ENCODE measurements around the gene BPIFA1. TPM values are rescaled to one million over a fixed set of nuclear protein-coding genes. Genes with fewer than 3 reads are reported as not detected.

Gene BPIFA1
- not detected for total RNA-seq

DNA sequence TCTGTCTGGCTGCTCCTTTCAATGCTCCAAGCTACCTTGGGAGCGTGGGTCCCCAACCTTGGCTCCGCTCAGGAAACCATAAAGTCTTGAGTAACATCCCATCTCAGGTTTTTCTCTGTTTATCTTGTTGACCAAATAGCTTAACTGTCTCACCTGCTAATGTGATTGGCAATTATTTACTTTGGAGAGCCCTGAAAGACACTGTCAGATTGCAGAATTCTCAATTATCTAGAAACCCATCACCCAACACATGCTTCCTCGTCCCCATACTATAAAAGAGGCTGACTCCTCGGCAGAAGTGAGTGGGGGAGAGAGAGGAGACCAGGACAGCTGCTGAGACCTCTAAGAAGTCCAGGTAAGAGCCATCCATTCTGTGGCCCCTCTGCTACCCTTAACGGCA lies at the start of gene BPIFA1:
Gene BPIFA1 (plus strand): TSS at position 301 of the 400 bp plus-strand sequence. CDS start 1,716 bp downstream, outside the sequence.
- no peaks in the 10 kb centered on the region for H3K4me1 ChIP-seq
- no peak within 1 kb of the TSS for H3K4me3 ChIP-seq
- H3K27ac ChIP-seq = no peak within 1 kb of the TSS
- peaks cover 46% of the 10 kb centered on the region for H3K27me3 ChIP-seq
- 69% methylated on average over 5 of the region's 5 CpGs for whole genome bisulfite sequencing
- H3K36me3 ChIP-seq = no peaks in the 10 kb centered on the region
- no peak for DNase-seq (ENCODE audit: low spot score in 2 of 2)
- no peaks in the 10 kb centered on the region for H3K9me3 ChIP-seq
- TF ChIP-seq EP300 (IDR thresholded peaks at IDR 0.05) = no peak
- TF ChIP-seq, protein P1, sequence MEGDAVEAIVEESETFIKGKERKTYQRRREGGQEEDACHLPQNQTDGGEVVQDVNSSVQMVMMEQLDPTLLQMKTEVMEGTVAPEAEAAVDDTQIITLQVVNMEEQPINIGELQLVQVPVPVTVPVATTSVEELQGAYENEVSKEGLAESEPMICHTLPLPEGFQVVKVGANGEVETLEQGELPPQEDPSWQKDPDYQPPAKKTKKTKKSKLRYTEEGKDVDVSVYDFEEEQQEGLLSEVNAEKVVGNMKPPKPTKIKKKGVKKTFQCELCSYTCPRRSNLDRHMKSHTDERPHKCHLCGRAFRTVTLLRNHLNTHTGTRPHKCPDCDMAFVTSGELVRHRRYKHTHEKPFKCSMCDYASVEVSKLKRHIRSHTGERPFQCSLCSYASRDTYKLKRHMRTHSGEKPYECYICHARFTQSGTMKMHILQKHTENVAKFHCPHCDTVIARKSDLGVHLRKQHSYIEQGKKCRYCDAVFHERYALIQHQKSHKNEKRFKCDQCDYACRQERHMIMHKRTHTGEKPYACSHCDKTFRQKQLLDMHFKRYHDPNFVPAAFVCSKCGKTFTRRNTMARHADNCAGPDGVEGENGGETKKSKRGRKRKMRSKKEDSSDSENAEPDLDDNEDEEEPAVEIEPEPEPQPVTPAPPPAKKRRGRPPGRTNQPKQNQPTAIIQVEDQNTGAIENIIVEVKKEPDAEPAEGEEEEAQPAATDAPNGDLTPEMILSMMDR (IDR thresholded peaks at IDR 0.05) = no peak
- no peak for TF ChIP-seq POLR2A (IDR thresholded peaks at IDR 0.05)
- no peak for TF ChIP-seq POLR2AphosphoS5 (IDR thresholded peaks at IDR 0.05)

DNA sequence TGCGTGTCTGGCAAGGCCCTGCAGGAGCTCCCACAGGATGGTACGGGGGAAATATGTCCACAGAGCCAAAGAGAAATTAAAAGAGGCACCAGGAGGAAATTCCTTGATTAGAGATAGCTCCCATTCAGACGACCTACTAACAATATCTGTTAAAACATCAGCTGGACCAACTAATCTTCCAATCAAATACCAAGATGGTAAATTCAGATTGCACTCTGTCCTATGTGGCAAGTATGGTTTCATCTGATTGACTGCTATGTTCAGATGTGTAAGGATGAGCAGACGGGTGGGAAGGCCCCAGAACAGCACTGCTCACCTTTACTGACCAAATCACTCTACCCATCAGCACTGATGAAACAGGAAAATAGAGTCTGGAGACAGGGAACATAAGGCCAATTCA lies 48.3 kb upstream of the BPIFA1 start:
- no peak overlapping the region for H3K27ac ChIP-seq
- H3K4me1 ChIP-seq = no peaks in the 10 kb centered on the region
- TF ChIP-seq, protein P1 (IDR thresholded peaks at IDR 0.05) = no peak
- no peak for TF ChIP-seq POLR2AphosphoS5 (IDR thresholded peaks at IDR 0.05)
- H3K4me3 ChIP-seq = no peak overlapping the region
- no peaks in the 10 kb centered on the region for H3K36me3 ChIP-seq
- no peak for DNase-seq (ENCODE audit: low spot score in 2 of 2)
- WGBS = 80% methylated on average over 3 of the region's 4 CpGs
- H3K27me3 ChIP-seq = peaks cover 7% of the 10 kb centered on the region
- no peaks in the 10 kb centered on the region for H3K9me3 ChIP-seq

DNA sequence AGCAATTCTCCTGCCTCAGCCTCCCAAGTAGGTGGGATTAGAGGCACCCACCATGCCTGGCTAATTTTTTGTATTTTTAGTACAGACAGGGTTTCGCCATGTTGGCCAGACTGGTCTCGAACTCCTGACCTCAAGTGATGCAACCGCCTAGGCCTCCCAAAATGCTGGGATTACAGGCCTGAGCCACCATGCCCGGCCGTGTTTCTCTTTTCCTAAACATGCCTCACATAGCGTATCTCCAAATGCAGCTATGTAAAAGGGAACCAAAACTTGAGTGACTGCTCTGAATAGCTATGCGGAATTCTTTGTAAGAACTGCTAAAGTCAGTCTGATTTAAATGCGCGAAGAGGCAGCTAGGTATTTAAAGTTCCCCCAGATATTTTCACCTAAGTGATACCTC lies 47.4 kb upstream of the BPIFA1 start:
- Histone ChIP-seq H3K27ac (no peak overlapping the region), H3K36me3 (no peaks in the 10 kb centered on the region), H3K9me3 (no peaks in the 10 kb centered on the region), H3K4me1 (no peaks in the 10 kb centered on the region), H3K27me3 (peaks cover 7% of the 10 kb centered on the region), H3K4me3 (no peak overlapping the region)
- no peak for DNase-seq (ENCODE audit: low spot score in 2 of 2)
- 88% methylated on average over 9 of the region's 9 CpGs for WGBS
- TF ChIP-seq EP300 (IDR thresholded peaks at IDR 0.05) (no peak), POLR2AphosphoS5 (IDR thresholded peaks at IDR 0.05) (no peak), POLR2A (IDR thresholded peaks at IDR 0.05) (no peak)
- TF ChIP-seq, protein P1 (IDR thresholded peaks at IDR 0.05) = no peak

DNA sequence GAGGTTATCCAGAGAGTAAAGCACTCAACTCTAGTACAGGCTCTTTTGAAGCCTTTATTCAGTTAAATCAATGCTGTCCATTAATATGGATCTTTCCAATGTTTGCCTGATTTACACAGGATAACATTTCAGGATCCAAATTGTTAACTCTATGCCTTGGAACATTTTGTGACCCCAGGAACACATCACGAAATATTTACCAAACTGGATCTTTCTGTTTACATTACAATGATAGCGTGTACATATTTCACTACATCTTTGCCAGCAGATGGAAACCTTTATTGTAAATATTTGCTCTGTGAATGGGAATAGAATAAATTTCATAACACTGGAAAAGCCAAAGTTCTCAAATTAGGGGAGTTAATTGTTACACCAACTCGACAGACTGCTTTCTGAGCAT lies 44.3 kb upstream of the BPIFA1 start:
- no peak overlapping the region for H3K27ac ChIP-seq
- no peaks in the 10 kb centered on the region for H3K4me1 ChIP-seq
- DNase-seq (ENCODE audit: low spot score in 2 of 2) = no peak
- TF ChIP-seq EP300 (IDR thresholded peaks at IDR 0.05) = no peak
- TF ChIP-seq POLR2A (IDR thresholded peaks at IDR 0.05) = no peak
- TF ChIP-seq, protein P1 (IDR thresholded peaks at IDR 0.05) = no peak
- TF ChIP-seq POLR2AphosphoS5 (IDR thresholded peaks at IDR 0.05) = no peak
- H3K36me3 ChIP-seq = no peaks in the 10 kb centered on the region
- WGBS = 51% methylated on average over 3 of the region's 3 CpGs
- peaks cover 7% of the 10 kb centered on the region for H3K27me3 ChIP-seq
- H3K4me3 ChIP-seq = no peak overlapping the region
- no peaks in the 10 kb centered on the region for H3K9me3 ChIP-seq

DNA sequence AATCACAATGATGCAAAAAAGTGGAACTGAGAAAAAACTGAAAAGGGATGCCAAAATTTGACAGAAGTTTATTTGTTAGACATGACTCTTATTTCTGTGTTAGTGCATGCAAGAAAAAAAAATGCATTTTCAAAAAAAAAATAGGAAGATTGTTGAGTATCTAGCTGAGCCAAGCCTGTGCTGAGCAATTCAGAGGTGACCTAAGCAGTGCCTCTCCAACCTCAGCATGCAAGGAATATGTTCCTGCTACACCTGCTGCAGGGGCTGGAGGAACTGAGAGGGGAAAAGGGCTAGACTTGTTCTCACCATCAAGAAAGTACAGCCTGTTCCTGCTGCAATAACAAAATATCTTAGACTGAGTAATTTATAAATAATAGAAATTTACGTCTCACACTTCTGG lies 43.8 kb upstream of the BPIFA1 start:
- no peak for TF ChIP-seq POLR2A (IDR thresholded peaks at IDR 0.05)
- no peaks in the 10 kb centered on the region for H3K4me1 ChIP-seq
- peaks cover 10% of the 10 kb centered on the region for H3K27me3 ChIP-seq
- no peak for DNase-seq (ENCODE audit: low spot score in 2 of 2)
- 94% methylated on average over 1 of the region's 1 CpG for WGBS
- H3K9me3 ChIP-seq = no peaks in the 10 kb centered on the region
- H3K4me3 ChIP-seq = no peak overlapping the region
- no peaks in the 10 kb centered on the region for H3K36me3 ChIP-seq
- no peak overlapping the region for H3K27ac ChIP-seq

DNA sequence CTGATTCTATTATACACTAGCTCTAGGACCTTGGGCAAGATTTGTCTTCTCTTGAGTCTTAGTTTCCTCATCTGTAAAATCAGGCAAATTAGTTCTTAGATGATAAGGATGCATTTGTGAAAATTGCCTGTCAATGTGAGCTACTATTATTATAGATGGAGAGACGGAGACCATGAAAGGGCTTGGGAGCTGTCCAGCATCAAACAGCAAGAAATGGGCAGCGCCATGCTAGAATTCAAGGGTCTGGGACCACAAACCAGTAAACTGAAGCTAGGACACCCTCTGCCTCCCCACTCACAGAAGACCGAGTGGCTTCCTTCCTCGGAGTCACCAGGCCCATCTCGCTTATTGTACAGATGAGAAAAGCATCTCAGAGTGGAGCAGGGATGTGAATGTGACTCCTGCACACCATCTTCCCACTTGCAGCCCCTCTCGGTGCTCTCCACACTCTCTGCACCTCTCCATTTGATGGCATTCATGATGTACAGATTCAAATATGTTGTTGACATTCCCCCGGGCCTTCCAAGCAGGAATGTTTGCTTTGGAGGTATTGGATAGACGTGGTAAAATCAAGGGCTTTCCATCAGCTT lies 42.8 kb upstream of the BPIFA1 start:
- 66% methylated on average over 8 of the region's 8 CpGs for WGBS
- H3K4me3 ChIP-seq = no peak overlapping the region
- peaks cover 20% of the 10 kb centered on the region for H3K27me3 ChIP-seq
- TF ChIP-seq POLR2A (IDR thresholded peaks at IDR 0.05) = no peak
- TF ChIP-seq EP300 (IDR thresholded peaks at IDR 0.05) = no peak
- TF ChIP-seq, protein P1 (IDR thresholded peaks at IDR 0.05) = no peak
- no peak for TF ChIP-seq POLR2AphosphoS5 (IDR thresholded peaks at IDR 0.05)
- no peaks in the 10 kb centered on the region for H3K9me3 ChIP-seq
- no peak for DNase-seq (ENCODE audit: low spot score in 2 of 2)
- H3K36me3 ChIP-seq = no peaks in the 10 kb centered on the region
- H3K4me1 ChIP-seq = no peaks in the 10 kb centered on the region
- no peak overlapping the region for H3K27ac ChIP-seq
